ENCODE measurements around the gene CYP4F22.
"Not testable (repeated sequence)": the region's sequence is repeated elsewhere in the genome, so short reads cannot be mapped to it uniquely, and the experiment has no call there.

Gene CYP4F22

DNA sequence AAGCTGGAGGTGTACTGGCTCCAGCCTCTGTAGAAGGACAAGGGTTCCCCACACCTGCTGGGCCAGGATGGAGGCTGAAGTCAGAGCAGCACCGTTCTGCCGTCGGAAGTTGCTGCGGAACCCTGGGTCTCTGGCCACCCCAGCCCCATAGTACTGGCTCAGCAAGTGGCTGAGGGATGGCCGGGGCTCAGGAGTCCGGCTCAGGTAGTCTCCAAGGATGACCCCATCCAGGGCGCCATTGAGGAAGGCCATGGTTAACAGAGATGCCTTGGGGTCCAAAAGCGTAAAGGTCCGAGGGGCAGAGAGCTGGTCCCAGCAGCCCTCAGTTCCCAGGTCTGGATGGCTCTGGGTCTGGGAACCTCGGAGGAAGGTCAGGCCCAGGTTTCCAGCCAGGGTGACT, 32.7 kb upstream of the CYP4F22 start:
- Histone ChIP-seq H3K27me3 (replicated peaks in 2 of 5; ENCODE audit: control insufficient read depth in 4 of 5, insufficient read depth in 5 of 5, low read length in 4 of 5) (no peaks in the 10 kb centered on the region), H3K36me3 (ENCODE audit: control insufficient read depth in 4 of 4, insufficient read depth in 4 of 4, low read length in 3 of 4) (no peaks in the 10 kb centered on the region), H3K4me1 (ENCODE audit: control extremely low read depth in 1 of 4, control insufficient read depth in 4 of 4, insufficient read depth in 4 of 4, low read length in 3 of 4) (peaks cover 0 to 19% (median 15%) of the 10 kb centered on the region in 4 experiments), H3K27ac (ENCODE audit: insufficient read depth in 1 of 2, low read depth in 1 of 2, low read length in 2 of 2, poor library complexity in 1 of 2, severe bottlenecking in 2 of 2) (no peak overlapping the region), H3K4me3 (ENCODE audit: control insufficient read depth in 1 of 7, extremely low read depth in 1 of 7, insufficient read depth in 4 of 7, low read depth in 2 of 7, low read length in 6 of 7) (no peak overlapping the region), H3K9me3 (ENCODE audit: control extremely low read depth in 1 of 5, control insufficient read depth in 4 of 5, insufficient read depth in 2 of 5, low read depth in 1 of 5, low read length in 4 of 5) (peaks cover 0 to 8% (median 4%) of the 10 kb centered on the region in 5 experiments)
- WGBS (ENCODE audit: insufficient coverage): 98% methylated on average over 10 of the region's 10 CpGs
- ChIA-PET POLR2A (no interaction called here), CTCF (interaction anchor here (0.8 to 8.8 kb wide), 5 partner anchors 8 to 85 kb away, joined by 4 to 76 read pairs (median 5); no protein-coding TSS in a partner anchor)
- no peak for DNase-seq

DNA sequence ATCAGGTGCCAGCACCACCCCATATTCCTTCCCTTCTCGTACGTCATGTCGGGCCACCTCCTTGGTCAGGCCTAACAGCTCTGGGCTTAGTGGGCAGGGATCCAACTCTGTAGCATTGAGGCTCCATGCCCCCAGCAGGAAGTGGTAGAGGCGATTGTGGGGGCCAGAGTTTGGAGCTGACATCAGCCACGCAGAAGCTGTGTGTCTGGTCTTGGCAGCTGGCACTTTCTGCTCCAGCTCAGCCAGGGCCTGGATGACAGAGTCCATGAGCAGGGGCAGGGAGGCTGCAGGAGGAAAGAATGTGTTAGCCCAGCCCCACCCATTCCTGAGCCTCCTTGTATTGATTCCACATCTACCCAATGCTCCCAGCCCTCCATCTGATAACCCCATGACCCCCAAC, 32.0 kb upstream of the CYP4F22 start:
- Histone ChIP-seq H3K4me3 (ENCODE audit: control insufficient read depth in 1 of 7, extremely low read depth in 1 of 7, insufficient read depth in 4 of 7, low read depth in 2 of 7, low read length in 6 of 7) (no peak overlapping the region), H3K27me3 (replicated peaks in 2 of 5; ENCODE audit: control insufficient read depth in 4 of 5, insufficient read depth in 5 of 5, low read length in 4 of 5) (no peaks in the 10 kb centered on the region), H3K4me1 (ENCODE audit: control extremely low read depth in 1 of 4, control insufficient read depth in 4 of 4, insufficient read depth in 4 of 4, low read length in 3 of 4) (peaks cover 0 to 19% (median 15%) of the 10 kb centered on the region in 4 experiments), H3K27ac (ENCODE audit: insufficient read depth in 1 of 2, low read depth in 1 of 2, low read length in 2 of 2, poor library complexity in 1 of 2, severe bottlenecking in 2 of 2) (no peak overlapping the region), H3K9me3 (ENCODE audit: control extremely low read depth in 1 of 5, control insufficient read depth in 4 of 5, insufficient read depth in 2 of 5, low read depth in 1 of 5, low read length in 4 of 5) (peaks cover 0 to 8% (median 4%) of the 10 kb centered on the region in 5 experiments), H3K36me3 (ENCODE audit: control insufficient read depth in 4 of 4, insufficient read depth in 4 of 4, low read length in 3 of 4) (no peaks in the 10 kb centered on the region)
- WGBS (ENCODE audit: insufficient coverage): 0% methylated on average over 1 of the region's 5 CpGs
- ChIA-PET POLR2A (interaction anchor here (0.8 kb wide), 1 partner anchor 9 kb away, joined by 4 read pairs; no protein-coding TSS in a partner anchor), CTCF (interaction anchor here (1.0 to 8.8 kb wide), 6 partner anchors 9 to 84 kb away, joined by 3 to 76 read pairs (median 5); partner anchors contain the start of gene AKAP8L)
- peak in 2 of 3 donors; percentile 36 to 39 for DNase-seq

DNA sequence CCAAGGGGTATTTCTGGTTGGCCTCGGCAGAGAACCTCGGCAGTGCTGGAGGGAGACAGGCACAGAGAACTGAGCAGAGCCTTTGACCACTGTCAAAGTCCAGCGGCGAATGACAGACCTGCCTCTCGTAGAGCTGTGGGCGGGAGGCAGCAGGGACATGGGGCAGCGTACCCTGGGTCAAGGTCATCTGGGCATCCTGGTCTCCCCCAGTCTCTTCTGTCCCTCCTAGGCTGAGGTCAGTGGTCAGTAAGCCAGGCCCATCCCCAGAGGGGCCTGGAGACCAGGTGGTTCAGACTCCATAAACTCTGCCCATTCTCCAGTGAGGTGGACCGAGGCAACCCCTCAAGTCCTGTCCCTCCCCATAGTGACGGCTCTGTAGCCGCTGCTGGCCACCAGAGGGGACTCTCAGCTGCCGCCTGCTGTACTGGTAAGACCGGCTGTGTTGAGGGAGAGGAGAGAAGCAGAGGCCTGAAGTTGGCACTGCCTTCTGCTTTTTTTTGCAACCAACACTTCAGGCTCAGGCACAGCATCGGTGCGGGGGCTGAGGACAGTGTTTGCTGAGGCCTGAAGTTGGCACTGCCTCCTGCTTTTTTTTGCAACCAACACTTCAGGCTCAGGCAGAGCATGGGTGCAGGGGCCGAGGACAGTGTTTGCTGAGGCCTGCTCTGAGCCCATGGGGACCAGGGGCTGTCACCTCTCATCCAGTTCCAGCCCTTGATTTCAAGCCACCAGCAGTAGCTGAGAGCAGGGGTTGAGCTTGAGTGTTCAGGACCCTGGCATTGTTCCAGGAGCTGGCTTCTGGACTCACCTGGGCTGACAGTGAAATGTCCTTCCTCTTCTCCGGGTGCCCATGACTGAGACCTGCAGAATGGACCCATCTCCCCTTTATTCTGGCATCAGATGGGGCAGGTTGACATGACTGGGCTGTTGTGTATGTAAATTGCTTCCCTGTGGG, 28.7 kb upstream of the CYP4F22 start, which contains the start of gene PGLYRP2:
Gene PGLYRP2 (minus strand): TSS at position 111 of the 955 bp plus-strand sequence. CDS start 130 bp downstream, outside the sequence.
- 63% methylated on average over 12 of the region's 16 CpGs for WGBS (ENCODE audit: insufficient coverage)
- Histone ChIP-seq H3K27me3 (replicated peaks in 2 of 5; ENCODE audit: control insufficient read depth in 4 of 5, insufficient read depth in 5 of 5, low read length in 4 of 5) (no peaks in the 10 kb centered on the region), H3K36me3 (ENCODE audit: control insufficient read depth in 4 of 4, insufficient read depth in 4 of 4, low read length in 3 of 4) (no peaks in the 10 kb centered on the region), H3K27ac (ENCODE audit: insufficient read depth in 1 of 2, low read depth in 1 of 2, low read length in 2 of 2, poor library complexity in 1 of 2, severe bottlenecking in 2 of 2) (no peak within 1 kb of the TSS), H3K4me3 (ENCODE audit: control insufficient read depth in 1 of 7, extremely low read depth in 1 of 7, insufficient read depth in 4 of 7, low read depth in 2 of 7, low read length in 6 of 7) (no peak within 1 kb of the TSS), H3K9me3 (ENCODE audit: control extremely low read depth in 1 of 5, control insufficient read depth in 4 of 5, insufficient read depth in 2 of 5, low read depth in 1 of 5, low read length in 4 of 5) (peaks cover 0 to 8% (median 4%) of the 10 kb centered on the region in 5 experiments), H3K4me1 (ENCODE audit: control extremely low read depth in 1 of 4, control insufficient read depth in 4 of 4, insufficient read depth in 4 of 4, low read length in 3 of 4) (peaks cover 0 to 17% (median 15%) of the 10 kb centered on the region in 4 experiments)
- ChIA-PET CTCF (interaction anchor here (0.6 to 8.8 kb wide), 19 partner anchors 9 to 105 kb away, joined by 3 to 76 read pairs (median 4); partner anchors contain the start of genes AKAP8L and RASAL3), POLR2A (interaction anchor here (1.1 to 1.8 kb wide), 3 partner anchors 15 to 61 kb away, joined by 3 to 7 read pairs (median 3); partner anchors contain the start of genes AKAP8L and RASAL3)
- DNase-seq: peak; percentile 71 to 85 (median 83)

DNA sequence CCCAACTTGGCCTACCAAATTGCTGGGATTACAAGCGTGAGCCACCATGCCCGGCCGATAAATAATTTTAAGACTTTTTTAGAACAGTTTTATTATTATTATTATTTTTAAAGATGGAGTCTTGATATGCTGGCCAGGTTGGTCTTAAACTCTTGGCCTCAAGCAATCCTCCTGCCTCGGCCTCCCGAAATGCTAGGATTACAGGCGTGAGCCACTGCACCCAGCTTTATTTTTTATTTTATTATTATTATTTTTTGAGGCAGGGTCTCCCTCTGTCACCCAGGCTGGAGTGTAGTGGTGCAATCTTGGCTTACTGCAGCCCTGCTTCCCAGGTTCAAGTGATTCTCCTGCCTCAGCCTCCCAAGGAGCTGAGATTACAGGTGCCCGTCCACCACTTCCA, 27.3 kb upstream of the CYP4F22 start:
- H3K27me3 ChIP-seq (replicated peaks in 2 of 5; ENCODE audit: control insufficient read depth in 4 of 5, insufficient read depth in 5 of 5, low read length in 4 of 5); H3K9me3 ChIP-seq (ENCODE audit: control extremely low read depth in 1 of 5, control insufficient read depth in 4 of 5, insufficient read depth in 2 of 5, low read depth in 1 of 5, low read length in 4 of 5); H3K27ac ChIP-seq (ENCODE audit: insufficient read depth in 1 of 2, low read depth in 1 of 2, low read length in 2 of 2, poor library complexity in 1 of 2, severe bottlenecking in 2 of 2); H3K4me3 ChIP-seq (ENCODE audit: control insufficient read depth in 1 of 7, extremely low read depth in 1 of 7, insufficient read depth in 4 of 7, low read depth in 2 of 7, low read length in 6 of 7); H3K36me3 ChIP-seq (ENCODE audit: control insufficient read depth in 4 of 4, insufficient read depth in 4 of 4, low read length in 3 of 4); DNase-seq: not testable (repeated sequence)
- CTCF ChIA-PET: interaction anchor here (0.9 to 8.8 kb wide), 9 partner anchors 10 to 97 kb away, joined by 3 to 76 read pairs (median 7); partner anchors contain the start of genes AKAP8L and RASAL3
- WGBS (ENCODE audit: insufficient coverage): 100% methylated on average over 1 of the region's 7 CpGs
- peaks cover 0 to 16% (median 12%) of the 10 kb centered on the region in 4 experiments for H3K4me1 ChIP-seq (ENCODE audit: control extremely low read depth in 1 of 4, control insufficient read depth in 4 of 4, insufficient read depth in 4 of 4, low read length in 3 of 4)
- POLR2A ChIA-PET: interaction anchor here (1.8 kb wide), 1 partner anchor 18 kb away, joined by 7 read pairs; no protein-coding TSS in a partner anchor

DNA sequence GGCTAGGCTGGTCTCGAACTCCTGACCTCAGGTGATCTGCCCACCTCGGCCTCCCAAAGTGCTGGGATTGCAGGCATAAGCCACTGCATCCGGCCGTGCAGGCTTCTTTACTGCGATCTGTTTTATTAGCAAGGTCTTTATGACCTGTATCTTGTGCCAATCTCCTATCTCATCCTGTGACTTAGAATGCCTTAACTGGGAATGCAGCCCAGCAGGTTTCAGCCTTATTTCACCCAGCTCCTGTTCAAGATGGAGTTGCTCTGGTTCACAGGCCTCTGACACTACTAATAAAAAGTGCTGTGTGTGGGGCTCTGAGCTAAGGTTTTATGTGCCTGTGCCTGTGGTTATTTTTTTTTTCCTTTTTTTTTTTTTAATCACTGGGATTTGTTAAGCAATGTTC, 22.6 kb upstream of the CYP4F22 start:
- 100% methylated on average over 5 of the region's 5 CpGs for WGBS (ENCODE audit: insufficient coverage)
- not testable (repeated sequence) for H3K9me3 ChIP-seq (ENCODE audit: control extremely low read depth in 1 of 5, control insufficient read depth in 4 of 5, insufficient read depth in 2 of 5, low read depth in 1 of 5, low read length in 4 of 5); H3K4me1 ChIP-seq (ENCODE audit: control extremely low read depth in 1 of 4, control insufficient read depth in 4 of 4, insufficient read depth in 4 of 4, low read length in 3 of 4); H3K27ac ChIP-seq (ENCODE audit: insufficient read depth in 1 of 2, low read depth in 1 of 2, low read length in 2 of 2, poor library complexity in 1 of 2, severe bottlenecking in 2 of 2); H3K4me3 ChIP-seq (ENCODE audit: control insufficient read depth in 1 of 7, extremely low read depth in 1 of 7, insufficient read depth in 4 of 7, low read depth in 2 of 7, low read length in 6 of 7); DNase-seq; H3K27me3 ChIP-seq (replicated peaks in 2 of 5; ENCODE audit: control insufficient read depth in 4 of 5, insufficient read depth in 5 of 5, low read length in 4 of 5); H3K36me3 ChIP-seq (ENCODE audit: control insufficient read depth in 4 of 4, insufficient read depth in 4 of 4, low read length in 3 of 4)
- ChIA-PET CTCF (interaction anchor here (0.6 to 0.8 kb wide), 3 partner anchors 46 to 67 kb away, joined by 3 to 4 read pairs (median 3); partner anchors contain the start of gene AKAP8L), POLR2A (interaction anchor here (0.7 kb wide), 1 partner anchor 17 kb away, joined by 3 read pairs; no protein-coding TSS in a partner anchor)

DNA sequence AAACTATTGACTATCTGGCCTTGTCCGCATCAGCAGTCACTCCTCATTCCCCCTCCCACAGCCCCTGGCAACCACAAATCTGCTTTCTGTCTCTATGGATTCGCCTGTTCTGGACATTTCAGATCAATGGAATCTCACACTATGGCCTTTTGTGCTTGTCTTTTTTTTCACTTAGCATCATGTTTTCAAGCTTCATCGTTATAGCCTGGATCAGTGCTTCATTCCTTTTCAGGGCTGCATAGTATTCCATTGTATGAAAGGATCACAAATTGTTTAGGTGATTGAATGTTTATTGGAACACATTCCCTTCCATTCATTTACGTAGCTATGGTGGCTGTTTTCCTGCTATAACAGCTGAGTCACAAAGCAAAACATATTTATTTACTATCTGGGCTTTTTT, 21.3 kb upstream of the CYP4F22 start:
- H3K36me3 ChIP-seq (ENCODE audit: control insufficient read depth in 4 of 4, insufficient read depth in 4 of 4, low read length in 3 of 4): no peaks in the 10 kb centered on the region
- no peak for DNase-seq
- POLR2A ChIA-PET: no interaction called here
- no peaks in the 10 kb centered on the region for H3K27me3 ChIP-seq (replicated peaks in 2 of 5; ENCODE audit: control insufficient read depth in 4 of 5, insufficient read depth in 5 of 5, low read length in 4 of 5)
- no peak overlapping the region for H3K27ac ChIP-seq (ENCODE audit: insufficient read depth in 1 of 2, low read depth in 1 of 2, low read length in 2 of 2, poor library complexity in 1 of 2, severe bottlenecking in 2 of 2)
- no peaks in the 10 kb centered on the region for H3K4me1 ChIP-seq (ENCODE audit: control extremely low read depth in 1 of 4, control insufficient read depth in 4 of 4, insufficient read depth in 4 of 4, low read length in 3 of 4)
- CTCF ChIA-PET: no interaction called here
- no peaks in the 10 kb centered on the region for H3K9me3 ChIP-seq (ENCODE audit: control extremely low read depth in 1 of 5, control insufficient read depth in 4 of 5, insufficient read depth in 2 of 5, low read depth in 1 of 5, low read length in 4 of 5)
- WGBS (ENCODE audit: insufficient coverage): 100% methylated on average over 2 of the region's 4 CpGs
- H3K4me3 ChIP-seq (ENCODE audit: control insufficient read depth in 1 of 7, extremely low read depth in 1 of 7, insufficient read depth in 4 of 7, low read depth in 2 of 7, low read length in 6 of 7): no peak overlapping the region

All from common myeloid progenitor, CD34-positive (primary cell).